ENCODE measurements around the gene SLC7A6OS.

Gene SLC7A6OS

DNA sequence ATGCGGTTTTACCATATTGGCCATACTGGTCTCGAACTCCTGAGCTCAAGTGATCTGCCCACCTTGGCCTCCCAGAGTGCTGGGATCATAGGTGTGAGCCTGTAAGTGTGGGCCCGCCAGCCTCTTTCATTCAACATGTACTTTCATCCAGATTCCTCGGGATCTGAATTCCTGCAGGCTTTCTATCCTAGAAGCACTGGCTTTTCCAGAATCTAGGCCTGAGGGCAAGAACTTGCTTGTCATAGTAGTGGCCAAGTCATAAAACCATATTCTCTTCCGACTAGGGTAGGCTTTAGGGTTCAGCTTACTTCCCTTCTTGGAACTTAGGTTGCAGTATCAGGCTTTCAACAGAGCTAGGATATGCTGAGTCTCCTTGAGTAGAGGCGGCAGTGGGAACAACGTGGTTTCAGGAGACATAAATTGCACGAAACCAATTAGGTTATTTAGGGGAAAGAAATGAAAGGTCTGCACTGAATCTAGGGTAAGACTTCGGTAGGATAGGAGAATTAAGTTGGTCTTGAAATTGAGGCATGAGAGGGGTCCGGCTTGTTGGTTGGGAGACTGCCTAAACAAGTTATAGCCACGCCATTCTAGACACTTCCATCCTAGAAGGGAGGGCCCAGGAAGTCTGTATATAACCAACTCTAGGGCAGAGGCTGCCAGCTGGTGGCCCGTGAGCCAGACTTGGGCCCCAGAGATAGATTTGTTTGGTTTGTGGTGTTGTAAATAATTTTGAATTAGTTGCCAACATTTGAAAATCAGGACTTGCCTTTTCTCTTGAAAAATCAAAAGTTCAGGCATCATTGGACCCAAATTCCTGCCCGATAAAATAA, 30.8 kb downstream of the SLC7A6OS start:
- DNase-seq (ENCODE audit: low read depth): no peak

DNA sequence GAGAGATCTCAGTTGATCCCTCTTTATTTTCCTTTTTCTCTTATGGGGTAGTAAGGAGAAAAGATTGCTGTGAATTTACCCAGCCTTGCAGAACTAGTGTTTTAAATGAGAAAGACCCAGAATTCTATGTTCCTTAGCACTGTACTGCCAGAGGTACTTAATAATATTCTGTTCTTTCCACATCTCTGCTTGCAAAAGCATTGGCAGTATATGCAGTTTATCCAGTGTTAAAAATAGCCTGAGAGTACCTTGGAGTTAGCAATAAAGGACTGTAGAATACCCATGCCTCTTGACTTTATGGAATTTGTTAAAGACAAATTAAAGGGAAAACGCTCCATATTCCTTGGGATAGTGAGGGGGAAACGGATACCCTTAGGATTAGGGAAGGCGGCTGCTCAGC, 34.5 kb downstream of the SLC7A6OS start:
- no peak for DNase-seq (ENCODE audit: low read depth)

- DNase-seq (ENCODE audit: low read depth): no peak
Observed at GRCh38 chr16:68275611-68276191, 35.0 kb downstream of the SLC7A6OS start.

- no peak for DNase-seq (ENCODE audit: low read depth)
Observed at GRCh38 chr16:68274441-68274840, 36.3 kb downstream of the SLC7A6OS start.

GRCh38 chr16:68273896-68274295, 36.9 kb downstream of the SLC7A6OS start:
- DNase-seq (ENCODE audit: low read depth): no peak

DNA sequence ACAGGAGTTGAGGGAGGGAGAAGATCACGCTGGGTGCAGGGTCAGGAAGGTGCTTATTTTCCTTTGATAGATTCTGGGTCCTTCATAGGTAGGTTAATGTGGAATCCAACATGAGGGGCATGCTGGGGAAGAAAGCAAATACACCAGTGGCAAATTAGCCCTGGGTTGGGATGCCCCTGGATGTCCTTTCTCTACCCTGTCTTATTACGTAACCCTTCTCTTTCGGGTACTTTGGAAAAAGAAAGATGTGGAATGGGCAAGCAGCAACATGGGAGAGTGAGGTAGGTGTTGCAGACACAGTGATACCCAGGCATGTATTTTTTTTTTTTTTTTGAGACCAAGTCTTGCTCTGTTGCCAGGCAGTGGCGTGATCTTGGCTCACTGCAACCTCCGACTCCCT, 37.3 kb downstream of the SLC7A6OS start:
- no peak for DNase-seq (ENCODE audit: low read depth)

DNA sequence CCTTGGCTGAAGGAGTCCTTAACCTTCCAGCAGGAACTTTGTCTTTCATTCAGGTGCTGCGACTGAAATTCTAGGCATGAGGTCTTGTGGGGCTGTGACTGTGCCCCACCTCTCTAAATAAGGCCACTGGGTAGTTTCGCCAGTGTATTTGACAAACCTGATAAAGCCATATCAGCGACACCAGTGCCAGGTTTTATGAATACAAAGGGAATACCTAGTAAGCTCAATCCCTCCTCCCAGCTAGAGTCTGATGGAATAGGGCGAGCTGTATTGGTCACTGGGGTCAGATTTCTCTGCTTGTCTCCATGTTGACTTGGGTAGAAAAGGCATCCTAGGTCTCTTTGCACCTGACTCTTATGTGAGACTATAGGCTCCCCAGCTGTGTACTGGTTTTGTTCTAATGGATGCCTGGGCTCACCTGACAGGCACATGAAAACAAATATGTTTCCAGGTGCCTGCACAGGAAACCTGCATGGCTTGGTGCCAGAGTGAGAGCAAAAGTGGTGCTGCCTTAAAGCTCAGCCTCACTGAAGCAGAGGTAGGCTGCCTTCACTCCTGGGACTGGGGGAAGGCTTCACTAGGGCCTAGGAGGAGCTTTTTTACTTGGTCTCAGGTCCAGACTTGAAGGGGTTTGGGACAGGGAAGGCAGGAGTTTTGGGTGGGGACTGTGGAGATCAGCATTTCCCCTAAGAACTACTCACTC, 38.1 kb downstream of the SLC7A6OS start:
- no peak for DNase-seq (ENCODE audit: low read depth)

DNA sequence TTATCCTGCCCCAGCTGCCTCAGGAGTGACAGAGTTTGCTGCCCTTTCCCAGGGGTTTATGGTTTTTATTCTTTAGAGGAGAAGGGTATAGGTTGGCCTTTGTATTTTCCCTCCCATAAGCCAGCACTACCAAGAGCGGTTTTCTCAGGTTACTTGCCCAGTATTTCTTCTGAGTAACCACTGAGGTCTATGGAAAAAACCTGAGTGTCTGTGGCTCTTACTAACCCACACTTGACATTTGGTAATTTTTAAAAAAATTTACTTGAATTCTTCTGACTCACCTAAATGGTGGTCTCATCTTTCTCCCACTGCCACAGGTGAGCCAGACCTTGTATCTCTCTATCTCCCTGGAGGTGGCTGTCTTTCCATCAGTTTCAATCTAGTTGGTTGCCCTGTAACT, 40.4 kb downstream of the SLC7A6OS start:
- DNase-seq (ENCODE audit: low read depth): no peak

GRCh38 chr16:68269793-68270192, 41.0 kb downstream of the SLC7A6OS start:
- no peak for DNase-seq (ENCODE audit: low read depth)

DNA sequence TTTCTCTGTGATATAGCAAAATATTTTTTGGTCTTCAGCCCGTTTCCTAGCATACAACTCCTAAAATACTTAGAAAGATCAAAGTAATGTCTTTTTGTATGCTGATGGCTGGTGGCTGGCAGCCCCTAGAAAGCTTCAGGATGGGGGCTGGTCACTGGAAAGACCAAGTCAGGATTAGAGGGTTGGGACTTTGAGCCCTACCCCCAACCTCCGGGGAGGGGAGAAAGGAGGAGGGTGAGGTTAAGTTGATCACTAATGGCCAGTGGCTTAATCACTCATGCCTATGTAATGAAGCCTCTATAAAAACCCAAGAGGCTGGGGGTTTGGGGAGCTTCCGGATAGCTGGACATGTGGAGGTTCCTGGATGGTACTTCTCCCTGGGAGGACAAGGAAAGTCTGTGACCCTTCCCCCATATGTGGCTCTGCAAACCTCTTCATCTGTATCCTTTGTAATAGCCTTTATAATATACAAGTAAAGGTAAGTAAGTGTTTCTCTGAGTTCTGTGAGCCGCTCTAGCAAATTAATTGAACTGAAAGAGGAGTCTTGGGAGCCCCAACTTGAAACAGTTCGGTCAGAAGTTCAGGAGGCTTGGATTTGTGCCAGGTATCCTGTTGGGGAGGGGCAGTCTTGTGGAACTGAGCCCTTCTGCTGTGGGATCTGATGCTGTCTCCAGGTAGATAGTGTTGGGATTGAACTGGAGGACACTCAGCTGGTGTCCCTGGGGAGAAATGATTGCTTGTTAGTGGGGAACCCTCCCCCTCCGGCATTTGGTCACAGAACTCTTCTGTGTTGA, 42.9 kb downstream of the SLC7A6OS start:
- DNase-seq (ENCODE audit: low read depth): no peak

DNA sequence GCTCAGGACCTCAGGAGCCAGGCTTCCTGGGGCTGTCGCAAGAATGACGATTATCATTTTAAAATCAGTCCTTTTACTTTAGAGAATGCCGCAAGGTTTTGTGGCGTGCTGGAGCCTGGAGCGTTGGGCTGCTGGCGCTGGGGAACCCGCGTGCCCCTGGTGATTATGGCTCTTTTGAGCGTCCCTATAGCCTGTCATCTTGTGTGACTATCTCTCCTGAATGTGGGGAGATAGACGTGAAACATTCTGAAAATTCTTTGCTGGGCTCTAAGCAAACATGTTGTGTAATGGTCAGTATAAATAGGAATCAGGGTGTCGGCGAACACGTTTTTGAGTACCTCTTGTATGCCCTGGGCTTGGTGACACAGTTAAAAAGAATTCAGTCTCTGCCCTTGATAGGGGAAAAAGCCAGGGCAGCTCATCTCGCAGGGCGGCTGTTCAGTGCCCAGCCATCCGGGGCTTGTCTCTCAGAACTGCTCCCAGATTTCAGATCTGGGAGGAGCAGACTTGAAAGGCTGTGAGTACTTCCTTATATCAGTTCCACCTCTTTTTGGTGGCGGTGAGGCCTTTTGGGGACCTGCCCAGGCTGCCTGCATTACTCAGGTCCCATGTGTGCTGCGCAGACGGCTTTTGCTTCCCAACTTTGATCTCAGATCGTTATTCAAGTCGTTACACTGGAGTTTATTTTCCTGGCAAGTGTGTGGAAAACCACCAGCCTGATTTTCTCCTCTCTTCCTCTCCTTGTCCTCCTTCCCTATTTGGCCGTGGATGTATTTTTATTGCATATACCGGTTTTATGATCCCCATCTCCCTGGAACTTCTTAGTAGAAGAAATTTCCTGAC, 45.4 kb downstream of the SLC7A6OS start:
- DNase-seq (ENCODE audit: low read depth): no peak

GRCh38 chr16:68264128-68265077, 46.3 kb downstream of the SLC7A6OS start, which contains the start of gene SLC7A6:
Gene SLC7A6, plus strand, starts transcription at chr16:68264526. Its CDS starts 10,201 bp downstream, at chr16:68274727.
- DNase-seq (ENCODE audit: low read depth): peak; percentile 77

DNA sequence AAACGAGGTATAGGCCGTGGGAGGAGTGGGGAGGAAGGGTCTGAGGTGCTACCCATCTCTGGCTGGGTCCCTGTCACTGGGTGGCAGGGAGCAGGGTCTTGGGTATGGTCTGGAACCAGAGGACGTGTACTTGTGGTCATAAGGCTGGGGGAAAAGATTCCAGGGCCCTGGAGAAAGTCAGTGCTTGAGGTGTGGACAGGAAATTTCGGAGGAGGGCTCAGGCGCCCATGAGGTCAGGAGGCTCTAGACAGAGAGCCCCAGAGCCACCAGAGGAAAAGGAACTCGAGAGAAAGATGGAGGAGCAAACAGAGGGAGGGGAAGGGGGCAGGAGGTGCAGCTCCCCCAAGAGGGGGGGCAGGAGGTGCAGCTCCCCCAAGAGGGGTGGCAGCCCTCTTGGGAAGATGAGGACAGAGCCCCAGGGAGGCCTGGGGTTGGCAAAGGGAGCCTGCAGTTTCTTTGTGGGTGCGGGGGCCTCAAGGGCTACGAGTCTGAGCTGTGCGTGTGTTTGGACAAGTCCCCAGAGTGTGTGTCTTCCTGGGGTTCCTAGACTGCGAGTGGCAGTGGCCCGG, 47.1 kb downstream of the SLC7A6OS start:
- DNase-seq (ENCODE audit: low read depth): no peak

DNA sequence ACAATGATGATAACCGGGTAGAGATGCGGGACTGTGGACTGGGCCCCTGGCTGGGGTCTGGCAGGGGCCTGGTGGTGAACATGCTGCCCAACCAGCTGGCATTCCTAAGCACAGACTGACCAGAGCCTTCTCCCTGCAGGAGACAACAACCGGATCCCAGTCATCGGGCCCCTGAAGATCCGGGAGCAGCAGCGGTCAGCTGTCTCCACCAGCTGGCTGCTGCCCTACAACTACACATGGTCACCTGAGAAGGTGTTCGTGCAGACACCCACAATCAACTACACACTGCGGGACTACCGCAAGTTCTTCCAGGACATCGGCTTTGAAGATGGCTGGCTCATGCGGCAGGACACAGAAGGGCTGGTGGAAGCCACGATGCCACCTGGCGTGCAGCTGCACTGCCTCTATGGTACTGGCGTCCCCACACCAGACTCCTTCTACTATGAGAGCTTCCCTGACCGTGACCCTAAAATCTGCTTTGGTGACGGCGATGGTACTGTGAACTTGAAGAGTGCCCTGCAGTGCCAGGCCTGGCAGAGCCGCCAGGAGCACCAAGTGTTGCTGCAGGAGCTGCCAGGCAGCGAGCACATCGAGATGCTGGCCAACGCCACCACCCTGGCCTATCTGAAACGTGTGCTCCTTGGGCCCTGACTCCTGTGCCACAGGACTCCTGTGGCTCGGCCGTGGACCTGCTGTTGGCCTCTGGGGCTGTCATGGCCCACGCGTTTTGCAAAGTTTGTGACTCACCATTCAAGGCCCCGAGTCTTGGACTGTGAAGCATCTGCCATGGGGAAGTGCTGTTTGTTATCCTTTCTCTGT, 51.5 kb downstream of the SLC7A6OS start:
- no peak for DNase-seq (ENCODE audit: low read depth)

- no peak for DNase-seq (ENCODE audit: low read depth)
Observed at GRCh38 chr16:68257906-68258800, 52.6 kb downstream of the SLC7A6OS start.

DNA sequence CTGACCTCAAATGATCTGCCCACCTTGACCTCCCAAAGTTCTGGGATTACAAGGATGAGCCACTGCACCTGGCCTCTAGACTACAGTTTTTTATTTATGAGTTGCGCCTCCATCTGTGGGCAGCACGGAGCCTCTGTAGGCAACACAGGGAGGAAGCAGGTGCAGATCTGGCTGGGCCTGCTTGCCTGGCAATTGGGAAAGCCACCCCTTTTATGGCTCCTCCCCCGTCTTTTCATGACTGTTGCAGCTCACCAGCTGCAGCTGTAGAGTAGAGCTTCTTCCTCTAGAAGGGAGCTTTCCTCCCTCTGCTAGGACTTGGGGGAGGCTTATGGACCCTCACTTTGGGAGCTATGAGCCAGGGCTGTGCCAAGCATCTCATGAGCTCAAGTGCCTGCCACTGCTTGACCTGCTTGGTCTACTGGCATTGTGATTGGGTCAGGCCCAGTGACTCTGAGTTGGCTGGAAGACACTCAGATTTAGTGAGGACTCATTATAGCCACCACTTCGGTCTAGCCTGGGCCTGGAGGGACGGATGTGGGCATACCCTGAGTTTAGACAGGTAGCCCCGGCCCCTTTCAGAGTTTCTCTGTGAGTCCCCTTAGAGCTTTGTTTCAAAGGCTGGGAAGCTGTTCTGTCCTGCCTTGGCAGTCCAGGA, 53.4 kb downstream of the SLC7A6OS start:
- DNase-seq (ENCODE audit: low read depth): no peak

DNA sequence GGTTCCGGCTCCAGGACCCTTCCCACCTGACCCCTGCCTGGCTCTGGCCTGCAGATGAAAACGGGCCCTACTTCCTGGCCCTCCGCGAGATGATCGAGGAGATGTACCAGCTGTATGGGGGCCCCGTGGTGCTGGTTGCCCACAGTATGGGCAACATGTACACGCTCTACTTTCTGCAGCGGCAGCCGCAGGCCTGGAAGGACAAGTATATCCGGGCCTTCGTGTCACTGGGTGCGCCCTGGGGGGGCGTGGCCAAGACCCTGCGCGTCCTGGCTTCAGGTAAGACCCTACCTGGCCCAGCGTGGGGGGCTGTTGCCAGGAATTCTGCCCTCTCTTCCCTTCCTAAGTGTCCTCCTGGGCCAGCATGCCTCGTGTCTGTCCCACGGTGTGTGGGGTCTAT, 55.0 kb downstream of the SLC7A6OS start:
- DNase-seq (ENCODE audit: low read depth): no peak
